K562 (cell line): ENCODE measurements around the gene ARHGAP26. TPM values are rescaled to one million over a fixed set of nuclear protein-coding genes. Genes with fewer than 3 reads are reported as not detected.

Source experiments
- ATAC-seq: fragments of 200-7000 bp; cut with Tn5 transposase; 3 replicates; pipeline ENCODE4 v1.9.1; 2020; ENCODE audit warnings: moderate library complexity
- BruUV-seq: library from RNA; stranded (reverse); fragments of 400-500 nt; replicated peaks from 2 replicates; lab custom pipeline; 2021; lab: Mats Ljungman, UMichigan
- CTCF ChIA-PET: fragments of 300-600 bp; formaldehyde crosslinking; extraction: SDS; loops from one replicate; lab custom pipeline; 2021; ENCODE audit warnings: low intra/inter-chr PET ratio; lab: Yijun Ruan, JAX
- POLR2A ChIA-PET: fragments of 300-600, 350-650 bp; sonication (Branson Sonifier 250); formaldehyde crosslinking; extraction: SDS; loops from one replicate; lab custom pipeline; 2021; ENCODE audit warnings: antibody characterized with exemption, inconsistent platforms; lab: Yijun Ruan, JAX
- DNase-seq, 4 experiments: peaks; one replicate each; pipeline versions ENCODE4 v3.0.0 to v3.0.0-alpha.2; 2011 to 2018; ENCODE audit warnings: low spot score in 3 of 4, mixed read lengths in 3 of 4; ENCODE audit errors: extremely low read depth in 1 of 4
- FAIRE-seq: peaks from 2 replicates; lab custom pipeline; 2011; peaks lifted over from hg19 to GRCh38; lab: Jason Lieb, UNC
- H2AFZ ChIP-seq: 2 replicates; pipeline ENCODE4 v1.6.0; 2011; ENCODE audit warnings: low read depth, low read length, control low read depth, inconsistent platforms
- H3K27ac ChIP-seq: fragments of 200-600 bp; 3 replicates; pipeline ENCODE4 v1.8.0; 2011; ENCODE audit warnings: low read depth, mild to moderate bottlenecking, control low read depth, inconsistent platforms, low read length, moderate library complexity, mixed read lengths; ENCODE audit errors: extremely low read depth
- H3K27me3 ChIP-seq, 2 experiments: fragments of 300-600 bp in 1 of 2; 2 replicates in 1 of 2; 3 replicates in 1 of 2; pipeline versions ENCODE4 v1.6.0 to v1.8.0; 2011; ENCODE audit warnings: inconsistent platforms in 2 of 2, low read length in 2 of 2, mild to moderate bottlenecking in 1 of 2, mixed read lengths in 1 of 2, moderate library complexity in 1 of 2; ENCODE audit not compliant: control insufficient read depth in 2 of 2, insufficient read depth in 2 of 2
- H3K36me3 ChIP-seq: fragments of 300-600 bp; 3 replicates; pipeline ENCODE4 v1.8.0; 2011; ENCODE audit warnings: mild to moderate bottlenecking, low read length, inconsistent platforms; ENCODE audit not compliant: control insufficient read depth, insufficient read depth
- H3K4me1 ChIP-seq, 2 experiments: fragments of 200-600 bp in 1 of 2; replicated peaks in 1 of 2; 2 replicates in 1 of 2; 3 replicates in 1 of 2; pipeline versions ENCODE4 v1.5.1 to v1.8.0; 2011; ENCODE audit warnings: inconsistent platforms in 2 of 2, low read length in 2 of 2, mild to moderate bottlenecking in 1 of 2, mixed read lengths in 1 of 2, moderate library complexity in 1 of 2; ENCODE audit not compliant: control insufficient read depth in 2 of 2, insufficient read depth in 2 of 2
- H3K4me2 ChIP-seq: 2 replicates; pipeline ENCODE4 v1.6.1; 2011; ENCODE audit warnings: low read length, control low read depth, inconsistent platforms, mixed read lengths; ENCODE audit not compliant: insufficient read depth
- H3K4me3 ChIP-seq: fragments of 200-600 bp; sonication (generic), shearing (Covaris generic); 2 replicates; pipeline ENCODE4 v1.5.1; 2016; ENCODE audit warnings: control low read depth, inconsistent platforms
- H3K79me2 ChIP-seq: fragments of 200-600 bp; 3 replicates; pipeline ENCODE4 v1.8.0; 2011; ENCODE audit warnings: low read length, inconsistent platforms; ENCODE audit not compliant: control insufficient read depth, insufficient read depth
- H3K9ac ChIP-seq, 2 experiments: 2 replicates each; pipeline versions ENCODE4 v1.6.0 to v1.6.1; 2011; ENCODE audit warnings: low read depth in 2 of 2, low read length in 2 of 2, control low read depth in 1 of 2, inconsistent platforms in 1 of 2, mild to moderate bottlenecking in 1 of 2, mixed read lengths in 1 of 2; ENCODE audit not compliant: insufficient read depth in 1 of 2
- H3K9me1 ChIP-seq: one replicate; pipeline ENCODE4 v1.6.0; 2011; ENCODE audit warnings: inconsistent platforms, mild to moderate bottlenecking, low read length, moderate library complexity; ENCODE audit not compliant: control insufficient read depth, insufficient read depth
- H3K9me3 ChIP-seq: replicated peaks from 2 replicates; pipeline ENCODE4 v1.5.1; 2011; ENCODE audit warnings: low read depth, low read length, inconsistent platforms; ENCODE audit not compliant: control insufficient read depth, insufficient read depth
- H4K20me1 ChIP-seq: replicated peaks from 2 replicates; pipeline ENCODE4 v1.6.1; 2011; ENCODE audit warnings: low read length, inconsistent platforms, mixed read lengths; ENCODE audit not compliant: control insufficient read depth, insufficient read depth
- CREB1 ChIP-seq, 2 experiments: sonication (generic) in 1 of 2; formaldehyde crosslinking in 1 of 2; IDR thresholded peaks; 2 replicates each; pipeline versions ENCODE4 v1.6.1 to v1.8.0; 2012 to 2022; ENCODE audit warnings: inconsistent platforms in 1 of 2, mild to moderate bottlenecking in 1 of 2, missing genetic modification reagents in 1 of 2, moderate library complexity in 1 of 2
- HDGF ChIP-seq: fragments of 450-650 bp; IDR thresholded peaks from 2 replicates; pipeline ENCODE4 v1.6.1; 2016
- PHF21A ChIP-seq: fragments of 450-650 bp; IDR thresholded peaks from 2 replicates; pipeline ENCODE4 v1.6.1; 2017; ENCODE audit warnings: low read depth, borderline replicate concordance
- SIX5 ChIP-seq, 2 experiments: IDR thresholded peaks; 2 replicates each; pipeline ENCODE4 v1.6.1; 2011; ENCODE audit warnings: low read length in 2 of 2, borderline replicate concordance in 1 of 2, low read depth in 1 of 2, mild to moderate bottlenecking in 1 of 2, moderate library complexity in 1 of 2; ENCODE audit not compliant: insufficient read depth in 1 of 2
- SREBF1 ChIP-seq: fragments of 150-350 bp; IDR thresholded peaks from 2 replicates; pipeline ENCODE4 v1.6.1; 2014; ENCODE audit warnings: antibody characterized with exemption, low read depth, low read length, borderline replicate concordance
- ZFPM2 ChIP-seq: fragments of 250-450 bp; sonication (Bioruptor Pico); IDR thresholded peaks from 2 replicates; pipeline ENCODE4 v1.5.1; 2022; ENCODE audit warnings: mild to moderate bottlenecking
- ZNF174 ChIP-seq: fragments of 250-450 bp; sonication (Bioruptor Pico); IDR thresholded peaks from 2 replicates; pipeline ENCODE4 v1.4.0; 2020; ENCODE audit warnings: mild to moderate bottlenecking
- ZNF444 ChIP-seq: fragments of 250-450 bp; sonication (Bioruptor Pico); IDR thresholded peaks from 2 replicates; pipeline ENCODE4 v1.4.0; 2020; ENCODE audit warnings: mild to moderate bottlenecking, moderate library complexity
- ZNF699 ChIP-seq: fragments of 250-450 bp; sonication (Bioruptor Pico); IDR thresholded peaks from 2 replicates; pipeline ENCODE4 v1.8.0; 2021; ENCODE audit warnings: mild to moderate bottlenecking, moderate library complexity; ENCODE audit not compliant: insufficient replicate concordance
- WGBS: fragments of 100-300 bp; shearing (Covaris generic); methylation state at CpG from one replicate; pipeline ENCODE4 v1.1.6; 2016; ENCODE audit warnings: low coverage, mixed read lengths; ENCODE audit not compliant: insufficient coverage; ENCODE audit errors: missing lambda C conversion rate; 5-methylcytosine and 5-hydroxymethylcytosine counted together
- in situ Hi-C: fragments of 300-500 bp; cut with MboI; formaldehyde crosslinking; loops from 4 replicates; pipeline ENCODE4 v1.15.0; 2018; ENCODE audit warnings: inconsistent platforms, mixed read lengths
- intact Hi-C: fragments of 100-400 bp; cut with micrococcal nuclease; formaldehyde crosslinking; loops from 2 replicates; pipeline ENCODE4 v1.14.2; 2022
- polyA plus RNA-seq, 8 experiments: library from polyadenylated mRNA; depleted of rRNA in 4 of 8; stranded (reverse) in 5 of 8; unstranded in 3 of 8; fragments of >200 nt; fragmentation: Nextera tagmentation in 2 of 8; fragmentation: Illumina TruSeq in 1 of 8; extraction: Ambion mirVana in 2 of 8; extraction: Trizol in 1 of 8; gene quantifications; 2 replicates each; pipeline versions ENCODE4 v1.2.1 to v1.2.3, GENCODE V29; 2011 to 2014; ENCODE audit warnings: inconsistent platforms in 1 of 8, missing spikeins in 1 of 8
- total RNA-seq, 7 experiments: library from RNA; depleted of rRNA in 6 of 7; stranded (reverse); fragments of >200 nt in 6 of 7; fragmentation: Illumina TruSeq in 2 of 7; extraction: Trizol in 2 of 7; gene quantifications; 2 replicates each; pipeline versions ENCODE4 v1.2.1 to v1.2.3, GENCODE V29; 2011 to 2021; ENCODE audit warnings: low replicate concordance in 1 of 7
- TF ChIP-seq, protein P1 (sequence below): IDR thresholded peaks from 2 replicates; pipeline ENCODE4 v1.6.1; 2016; ENCODE audit warnings: missing genetic modification characterization, missing compliant biosample characterization
- TF ChIP-seq, protein P2 (sequence below): fragments of 250-450 bp; sonication (Bioruptor Pico); IDR thresholded peaks from 2 replicates; pipeline ENCODE4 v1.4.0; 2020; ENCODE audit warnings: mild to moderate bottlenecking, moderate library complexity
- TF ChIP-seq, protein P3 (sequence below): fragments of 250-450 bp; sonication (Bioruptor Pico); IDR thresholded peaks from 2 replicates; pipeline ENCODE4 v1.5.0; 2020; ENCODE audit warnings: mild to moderate bottlenecking

The ARHGAP26 gene
- total and polyA plus RNA-seq, 9 of the 15 experiments (the other 6 are each of a cell fraction or from before 2014, with no cell fraction given) = 0.13 to 1.1 (median 0.55) TPM

DNA sequence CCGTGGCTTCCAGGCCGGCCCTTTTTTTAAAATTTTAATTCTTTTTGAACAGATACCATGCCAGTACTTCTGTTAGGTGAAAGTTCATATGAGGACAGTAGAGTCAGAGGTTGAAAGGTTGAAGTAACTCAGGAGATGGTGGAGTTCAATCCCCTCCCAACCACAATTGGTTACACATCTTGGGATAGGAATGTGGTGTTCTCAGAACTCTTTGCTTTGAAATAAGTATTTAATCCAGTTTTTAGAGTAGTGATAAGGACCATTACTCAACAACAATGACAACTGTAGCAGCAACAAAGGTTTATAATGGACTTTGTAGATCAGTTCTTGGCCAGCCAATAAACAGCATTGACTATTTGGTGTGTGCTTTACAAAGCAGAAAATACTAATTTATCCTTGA lies 116.0 kb downstream of the ARHGAP26 start:
- no peaks in the 10 kb centered on the region for H3K9me3 ChIP-seq
- no peaks in the 10 kb centered on the region for H3K79me2 ChIP-seq
- no peak overlapping the region for H3K4me2 ChIP-seq
- H3K27ac ChIP-seq = no peak overlapping the region
- DNase-seq = no peak
- peaks cover 3 to 4% of the 10 kb centered on the region in 2 experiments; a peak in 1 of 5 replicates for H3K27me3 ChIP-seq
- H3K4me3 ChIP-seq = no peak overlapping the region
- H3K9ac ChIP-seq = no peak overlapping the region
- H4K20me1 ChIP-seq = no peaks in the 10 kb centered on the region
- WGBS = 0% methylated on average over 2 of the region's 2 CpGs
- no peaks in the 10 kb centered on the region for H3K9me1 ChIP-seq
- no peak for FAIRE-seq
- ATAC-seq = no peak
- no peaks in the 10 kb centered on the region for H3K36me3 ChIP-seq
- BruUV-seq = no TSS peak
- no peak for TF ChIP-seq ZNF444 (CRISPR knock-in tag)
- TF ChIP-seq, protein P1, sequence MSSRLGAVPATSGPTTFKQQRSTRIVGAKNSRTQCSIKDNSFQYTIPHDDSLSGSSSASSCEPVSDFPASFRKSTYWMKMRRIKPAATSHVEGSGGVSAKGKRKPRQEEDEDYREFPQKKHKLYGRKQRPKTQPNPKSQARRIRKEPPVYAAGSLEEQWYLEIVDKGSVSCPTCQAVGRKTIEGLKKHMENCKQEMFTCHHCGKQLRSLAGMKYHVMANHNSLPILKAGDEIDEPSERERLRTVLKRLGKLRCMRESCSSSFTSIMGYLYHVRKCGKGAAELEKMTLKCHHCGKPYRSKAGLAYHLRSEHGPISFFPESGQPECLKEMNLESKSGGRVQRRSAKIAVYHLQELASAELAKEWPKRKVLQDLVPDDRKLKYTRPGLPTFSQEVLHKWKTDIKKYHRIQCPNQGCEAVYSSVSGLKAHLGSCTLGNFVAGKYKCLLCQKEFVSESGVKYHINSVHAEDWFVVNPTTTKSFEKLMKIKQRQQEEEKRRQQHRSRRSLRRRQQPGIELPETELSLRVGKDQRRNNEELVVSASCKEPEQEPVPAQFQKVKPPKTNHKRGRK (tag) = no peak
- TF ChIP-seq ZNF174 (CRISPR knock-in tag) = no peak
- no peak for TF ChIP-seq CREB1 (IDR thresholded peaks at IDR 0.05)
- no peak for TF ChIP-seq CREB1 (CRISPR knock-in tag; IDR thresholded peaks at IDR 0.05)
- TF ChIP-seq SREBF1 = no peak
- no peak for TF ChIP-seq ZNF699 (CRISPR knock-in tag)
- no peak for TF ChIP-seq PHF21A
- no peak for TF ChIP-seq HDGF
- TF ChIP-seq, protein P2, sequence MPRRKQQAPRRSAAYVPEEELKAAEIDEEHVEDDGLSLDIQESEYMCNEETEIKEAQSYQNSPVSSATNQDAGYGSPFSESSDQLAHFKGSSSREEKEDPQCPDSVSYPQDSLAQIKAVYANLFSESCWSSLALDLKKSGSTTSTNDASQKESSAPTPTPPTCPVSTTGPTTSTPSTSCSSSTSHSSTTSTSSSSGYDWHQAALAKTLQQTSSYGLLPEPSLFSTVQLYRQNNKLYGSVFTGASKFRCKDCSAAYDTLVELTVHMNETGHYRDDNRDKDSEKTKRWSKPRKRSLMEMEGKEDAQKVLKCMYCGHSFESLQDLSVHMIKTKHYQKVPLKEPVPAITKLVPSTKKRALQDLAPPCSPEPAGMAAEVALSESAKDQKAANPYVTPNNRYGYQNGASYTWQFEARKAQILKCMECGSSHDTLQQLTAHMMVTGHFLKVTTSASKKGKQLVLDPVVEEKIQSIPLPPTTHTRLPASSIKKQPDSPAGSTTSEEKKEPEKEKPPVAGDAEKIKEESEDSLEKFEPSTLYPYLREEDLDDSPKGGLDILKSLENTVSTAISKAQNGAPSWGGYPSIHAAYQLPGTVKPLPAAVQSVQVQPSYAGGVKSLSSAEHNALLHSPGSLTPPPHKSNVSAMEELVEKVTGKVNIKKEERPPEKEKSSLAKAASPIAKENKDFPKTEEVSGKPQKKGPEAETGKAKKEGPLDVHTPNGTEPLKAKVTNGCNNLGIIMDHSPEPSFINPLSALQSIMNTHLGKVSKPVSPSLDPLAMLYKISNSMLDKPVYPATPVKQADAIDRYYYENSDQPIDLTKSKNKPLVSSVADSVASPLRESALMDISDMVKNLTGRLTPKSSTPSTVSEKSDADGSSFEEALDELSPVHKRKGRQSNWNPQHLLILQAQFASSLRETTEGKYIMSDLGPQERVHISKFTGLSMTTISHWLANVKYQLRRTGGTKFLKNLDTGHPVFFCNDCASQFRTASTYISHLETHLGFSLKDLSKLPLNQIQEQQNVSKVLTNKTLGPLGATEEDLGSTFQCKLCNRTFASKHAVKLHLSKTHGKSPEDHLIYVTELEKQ (CRISPR knock-in tag) = no peak
- TF ChIP-seq, protein P3, sequence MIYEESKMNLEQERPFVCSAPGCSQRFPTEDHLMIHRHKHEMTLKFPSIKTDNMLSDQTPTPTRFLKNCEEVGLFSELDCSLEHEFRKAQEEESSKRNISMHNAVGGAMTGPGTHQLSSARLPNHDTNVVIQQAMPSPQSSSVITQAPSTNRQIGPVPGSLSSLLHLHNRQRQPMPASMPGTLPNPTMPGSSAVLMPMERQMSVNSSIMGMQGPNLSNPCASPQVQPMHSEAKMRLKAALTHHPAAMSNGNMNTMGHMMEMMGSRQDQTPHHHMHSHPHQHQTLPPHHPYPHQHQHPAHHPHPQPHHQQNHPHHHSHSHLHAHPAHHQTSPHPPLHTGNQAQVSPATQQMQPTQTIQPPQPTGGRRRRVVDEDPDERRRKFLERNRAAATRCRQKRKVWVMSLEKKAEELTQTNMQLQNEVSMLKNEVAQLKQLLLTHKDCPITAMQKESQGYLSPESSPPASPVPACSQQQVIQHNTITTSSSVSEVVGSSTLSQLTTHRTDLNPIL (CRISPR knock-in tag) = no peak
- no peak for TF ChIP-seq SIX5 (IDR thresholded peaks at IDR 0.05; ENCODE audit: borderline replicate concordance in 1 of 2, insufficient read depth in 1 of 2, low read depth in 1 of 2, low read length in 2 of 2)
- TF ChIP-seq ZFPM2 = no peak
- POLR2A ChIA-PET = no interaction called here
- no peak overlapping the region for H2AFZ ChIP-seq
- intact Hi-C loops (loop anchor here (10.0 kb wide), 2 partner anchors 301 to 731 kb away; no protein-coding TSS in a partner anchor), in situ Hi-C loops (no loop called here)
- H3K4me1 ChIP-seq = no peaks in the 10 kb centered on the region
- CTCF ChIA-PET = no interaction called here
